A549 (cell line): ENCODE data around the gene SLC12A2. TPM values are rescaled to one million over a fixed set of nuclear protein-coding genes. Genes with fewer than 3 reads are reported as not detected.

Source experiments
- ATAC-seq, 2 experiments: fragments of 200-7000 bp in 1 of 2; fragments of >200 bp in 1 of 2; cut with Nextera tagmentation in 1 of 2; cut with Tn5 transposase in 1 of 2; 3 replicates each; pipeline versions ENCODE4 v1.8.0 to v1.9.1; 2018 to 2020; ENCODE audit warnings: mild to moderate bottlenecking in 1 of 2, moderate library complexity in 1 of 2
- CTCF ChIA-PET: fragments of 300-600 bp; sonication (Branson Sonifier 250); formaldehyde crosslinking; extraction: SDS; loops from one replicate; lab custom pipeline; 2021; ENCODE audit warnings: antibody characterized with exemption, inconsistent platforms; lab: Yijun Ruan, JAX
- POLR2A ChIA-PET: fragments of 350-600 bp; formaldehyde crosslinking; extraction: SDS; loops from one replicate; lab custom pipeline; 2021; ENCODE audit warnings: antibody characterized with exemption, inconsistent platforms; lab: Yijun Ruan, JAX
- DNase-seq, 2 experiments: peaks; one replicate each; pipeline versions ENCODE4 v3.0.0 to v3.0.0-alpha.2; 2011 to 2016; ENCODE audit warnings: low read depth in 1 of 2, low spot score in 1 of 2
- FAIRE-seq: peaks from 2 replicates; lab custom pipeline; 2011; peaks lifted over from hg19 to GRCh38; lab: Jason Lieb, UNC
- H3K27ac ChIP-seq, 2 experiments: fragments of >200 bp; sonication (Bioruptor Twin); formaldehyde crosslinking; 3 replicates each; pipeline ENCODE4 v1.5.1; 2016 to 2017
- H3K4me1 ChIP-seq: fragments of >200 bp; sonication (Bioruptor Twin); formaldehyde crosslinking; 3 replicates; pipeline ENCODE4 v1.6.1; 2016
- H3K4me2 ChIP-seq: fragments of >200 bp; sonication (Bioruptor Twin); formaldehyde crosslinking; 3 replicates; pipeline ENCODE4 v1.6.1; 2016
- H3K4me3 ChIP-seq: fragments of >200 bp; sonication (Bioruptor Twin); formaldehyde crosslinking; 3 replicates; pipeline ENCODE4 v1.5.1; 2016
- H3K9me3 ChIP-seq: fragments of >200 bp; sonication (Bioruptor Twin); formaldehyde crosslinking; 3 replicates; pipeline ENCODE4 v1.6.1; 2016
- CBX2 ChIP-seq: fragments of 200-600 bp; sonication (generic); IDR thresholded peaks from 2 replicates; pipeline ENCODE4 v1.6.1; 2016; ENCODE audit warnings: low read depth, mild to moderate bottlenecking, borderline replicate concordance
- CBX8 ChIP-seq: fragments of 200-600 bp; sonication (generic); IDR thresholded peaks from 2 replicates; pipeline ENCODE4 v1.6.1; 2016
- CEBPB ChIP-seq, 2 experiments: fragments of >200 bp in 1 of 2; sonication (Bioruptor Twin) in 1 of 2; formaldehyde crosslinking in 1 of 2; IDR thresholded peaks; 2 replicates each; pipeline ENCODE4 v1.6.1; 2012 to 2016
- CHD2 ChIP-seq: fragments of 150-350 bp; IDR thresholded peaks from 2 replicates; pipeline ENCODE4 v1.6.1; 2014; ENCODE audit warnings: low read length; ENCODE audit not compliant: partially characterized antibody
- CHD4 ChIP-seq: fragments of 200-600 bp; sonication (generic); IDR thresholded peaks from 2 replicates; pipeline ENCODE4 v1.6.1; 2016; ENCODE audit warnings: antibody characterized with exemption, mild to moderate bottlenecking, borderline replicate concordance
- CTCF ChIP-seq: fragments of >200 bp; sonication (Bioruptor Twin); formaldehyde crosslinking; IDR thresholded peaks from 3 replicates; pipeline ENCODE4 v1.5.1; 2016
- E2F6 ChIP-seq: IDR thresholded peaks from 2 replicates; pipeline ENCODE4 v1.6.1; 2012; ENCODE audit warnings: low read depth, borderline replicate concordance
- EHMT2 ChIP-seq: fragments of 200-600 bp; sonication (generic); IDR thresholded peaks from 2 replicates; pipeline ENCODE4 v1.6.1; 2016; ENCODE audit warnings: antibody characterized with exemption, low read depth, mild to moderate bottlenecking, moderate library complexity
- FOSB ChIP-seq: fragments of 250-450 bp; sonication (Bioruptor Pico); IDR thresholded peaks from 2 replicates; pipeline ENCODE4 v1.5.0; 2020; ENCODE audit warnings: mild to moderate bottlenecking, moderate library complexity
- FOXS1 ChIP-seq: fragments of 250-450 bp; sonication (Bioruptor Pico); IDR thresholded peaks from 2 replicates; pipeline ENCODE4 v1.5.0; 2020; ENCODE audit warnings: mild to moderate bottlenecking, moderate library complexity
- HMGXB4 ChIP-seq: fragments of 250-450 bp; sonication (Bioruptor Pico); IDR thresholded peaks from 2 replicates; pipeline ENCODE4 v1.5.0; 2021; ENCODE audit warnings: mild to moderate bottlenecking, moderate library complexity, borderline replicate concordance
- JUNB ChIP-seq: fragments of >200 bp; sonication (Bioruptor Twin); formaldehyde crosslinking; IDR thresholded peaks from 2 replicates; pipeline ENCODE4 v1.6.1; 2016
- NPAS2 ChIP-seq: fragments of 250-450 bp; sonication (Bioruptor Pico); IDR thresholded peaks from 2 replicates; pipeline ENCODE4 v1.8.0; 2022; ENCODE audit warnings: mild to moderate bottlenecking, moderate library complexity, borderline replicate concordance
- PHF8 ChIP-seq: fragments of 200-600 bp; sonication (generic); IDR thresholded peaks from 2 replicates; pipeline ENCODE4 v1.6.1; 2016; ENCODE audit warnings: low read depth, mild to moderate bottlenecking, antibody characterized with exemption, moderate library complexity, borderline replicate concordance
- POLR2A ChIP-seq: IDR thresholded peaks from 2 replicates; pipeline ENCODE4 v1.6.1; 2012; ENCODE audit warnings: mild to moderate bottlenecking, low read length
- RCOR1 ChIP-seq: fragments of 150-350 bp; IDR thresholded peaks from 2 replicates; pipeline ENCODE4 v1.6.1; 2014; ENCODE audit warnings: antibody characterized with exemption, low read length, low read depth
- RFX5 ChIP-seq: fragments of 450-650 bp; IDR thresholded peaks from 2 replicates; pipeline ENCODE4 v1.7.1; 2014; ENCODE audit warnings: antibody characterized with exemption, mild to moderate bottlenecking, moderate library complexity
- SMC3 ChIP-seq: fragments of >200 bp; sonication (Bioruptor Twin); formaldehyde crosslinking; IDR thresholded peaks from 3 replicates; pipeline ENCODE4 v1.6.1; 2018; ENCODE audit warnings: inconsistent platforms
- ZC3H11A ChIP-seq: fragments of 450-650 bp; IDR thresholded peaks from 2 replicates; pipeline ENCODE4 v1.6.1; 2014; ENCODE audit warnings: antibody characterized with exemption, mild to moderate bottlenecking
- WGBS: methylation state at CpG from one replicate; pipeline ENCODE4 v1.1.6; 2017; ENCODE audit errors: missing lambda C conversion rate; 5-methylcytosine and 5-hydroxymethylcytosine counted together
- polyA plus RNA-seq, 4 experiments: library from polyadenylated mRNA; depleted of rRNA in 3 of 4; stranded (reverse); fragments of >200 nt; fragmentation: RNase III in 1 of 4; extraction: RNeasy Plus Mini Kit Qiagen cat#74134 plus additional on column Dnase treatment in 1 of 4; gene quantifications; 2 replicates in 3 of 4; 3 replicates in 1 of 4; pipeline ENCODE4 v1.2.3, GENCODE V29; 2011 to 2017
- TF ChIP-seq, protein P1 (sequence below): fragments of 200-600 bp; sonication (generic); IDR thresholded peaks from 2 replicates; pipeline ENCODE4 v1.6.1; 2016; ENCODE audit warnings: antibody characterized with exemption, mild to moderate bottlenecking, moderate library complexity
- TF ChIP-seq, protein P2 (sequence below): fragments of 450-650 bp; IDR thresholded peaks from 2 replicates; pipeline ENCODE4 v1.6.1; 2014; ENCODE audit warnings: antibody characterized with exemption
- TF ChIP-seq, protein P3 (sequence below): fragments of 250-450 bp; sonication (Bioruptor Pico); IDR thresholded peaks from 2 replicates; pipeline ENCODE4 v1.5.0; 2020; ENCODE audit warnings: low read depth, mild to moderate bottlenecking, moderate library complexity

The SLC12A2 gene
- polyA plus RNA-seq, 2 of the 4 experiments (the other 2 are of a cell fraction): 17.1 to 99.9 TPM

DNA sequence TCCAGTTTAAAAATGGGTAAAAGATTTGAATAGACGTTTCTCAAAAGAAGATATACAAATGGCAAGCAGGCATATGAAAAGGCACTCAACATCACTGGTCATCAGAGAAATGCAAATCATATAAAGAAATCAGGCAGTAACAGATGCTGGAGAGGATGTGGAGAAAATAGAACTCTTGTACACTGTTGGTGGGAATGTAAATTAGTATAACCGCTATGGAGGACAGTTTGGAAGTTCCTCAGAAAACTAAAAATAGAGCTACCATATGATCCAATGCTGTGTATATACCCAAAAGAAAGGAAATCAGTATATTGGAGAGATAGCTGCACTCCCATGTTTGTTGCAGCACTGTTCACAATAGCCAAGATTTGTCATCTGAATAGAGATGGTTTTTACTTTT is 42.7 kb downstream of the SLC12A2 start:
- H3K4me3 ChIP-seq: no peak overlapping the region
- H3K9me3 ChIP-seq: no peaks in the 10 kb centered on the region
- POLR2A ChIA-PET: no interaction called here
- H3K27ac ChIP-seq: no peak overlapping the region
- 94% methylated on average over 2 of the region's 2 CpGs for WGBS
- TF ChIP-seq PHF8: no peak
- no peak for TF ChIP-seq FOXS1 (CRISPR knock-in tag)
- TF ChIP-seq FOSB (CRISPR knock-in tag): no peak
- TF ChIP-seq CHD4: no peak
- TF ChIP-seq E2F6: no peak
- TF ChIP-seq CHD2: no peak
- TF ChIP-seq JUNB: no peak
- no peak for TF ChIP-seq NPAS2 (CRISPR knock-in tag)
- TF ChIP-seq EHMT2: no peak
- no peak for TF ChIP-seq ZC3H11A
- TF ChIP-seq, protein P1, sequence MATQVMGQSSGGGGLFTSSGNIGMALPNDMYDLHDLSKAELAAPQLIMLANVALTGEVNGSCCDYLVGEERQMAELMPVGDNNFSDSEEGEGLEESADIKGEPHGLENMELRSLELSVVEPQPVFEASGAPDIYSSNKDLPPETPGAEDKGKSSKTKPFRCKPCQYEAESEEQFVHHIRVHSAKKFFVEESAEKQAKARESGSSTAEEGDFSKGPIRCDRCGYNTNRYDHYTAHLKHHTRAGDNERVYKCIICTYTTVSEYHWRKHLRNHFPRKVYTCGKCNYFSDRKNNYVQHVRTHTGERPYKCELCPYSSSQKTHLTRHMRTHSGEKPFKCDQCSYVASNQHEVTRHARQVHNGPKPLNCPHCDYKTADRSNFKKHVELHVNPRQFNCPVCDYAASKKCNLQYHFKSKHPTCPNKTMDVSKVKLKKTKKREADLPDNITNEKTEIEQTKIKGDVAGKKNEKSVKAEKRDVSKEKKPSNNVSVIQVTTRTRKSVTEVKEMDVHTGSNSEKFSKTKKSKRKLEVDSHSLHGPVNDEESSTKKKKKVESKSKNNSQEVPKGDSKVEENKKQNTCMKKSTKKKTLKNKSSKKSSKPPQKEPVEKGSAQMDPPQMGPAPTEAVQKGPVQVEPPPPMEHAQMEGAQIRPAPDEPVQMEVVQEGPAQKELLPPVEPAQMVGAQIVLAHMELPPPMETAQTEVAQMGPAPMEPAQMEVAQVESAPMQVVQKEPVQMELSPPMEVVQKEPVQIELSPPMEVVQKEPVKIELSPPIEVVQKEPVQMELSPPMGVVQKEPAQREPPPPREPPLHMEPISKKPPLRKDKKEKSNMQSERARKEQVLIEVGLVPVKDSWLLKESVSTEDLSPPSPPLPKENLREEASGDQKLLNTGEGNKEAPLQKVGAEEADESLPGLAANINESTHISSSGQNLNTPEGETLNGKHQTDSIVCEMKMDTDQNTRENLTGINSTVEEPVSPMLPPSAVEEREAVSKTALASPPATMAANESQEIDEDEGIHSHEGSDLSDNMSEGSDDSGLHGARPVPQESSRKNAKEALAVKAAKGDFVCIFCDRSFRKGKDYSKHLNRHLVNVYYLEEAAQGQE: no peak
- no peak for TF ChIP-seq CBX2
- TF ChIP-seq SMC3: no peak
- TF ChIP-seq, all 56 proteins: peak for 0
- CTCF ChIA-PET: no interaction called here
- ATAC-seq: no peak
- DNase-seq: no peak
- Histone ChIP-seq H3K4me2 (no peak overlapping the region), H3K4me1 (no peaks in the 10 kb centered on the region)
- no peak for FAIRE-seq

- TF ChIP-seq JUNB: no peak
- TF ChIP-seq, protein P2, sequence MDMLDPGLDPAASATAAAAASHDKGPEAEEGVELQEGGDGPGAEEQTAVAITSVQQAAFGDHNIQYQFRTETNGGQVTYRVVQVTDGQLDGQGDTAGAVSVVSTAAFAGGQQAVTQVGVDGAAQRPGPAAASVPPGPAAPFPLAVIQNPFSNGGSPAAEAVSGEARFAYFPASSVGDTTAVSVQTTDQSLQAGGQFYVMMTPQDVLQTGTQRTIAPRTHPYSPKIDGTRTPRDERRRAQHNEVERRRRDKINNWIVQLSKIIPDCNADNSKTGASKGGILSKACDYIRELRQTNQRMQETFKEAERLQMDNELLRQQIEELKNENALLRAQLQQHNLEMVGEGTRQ: no peak
- no peak for TF ChIP-seq CBX8
- TF ChIP-seq EHMT2: no peak
- TF ChIP-seq CTCF: no peak
- no peak for TF ChIP-seq RCOR1
- TF ChIP-seq CHD4: no peak
- TF ChIP-seq CEBPB (IDR thresholded peaks at IDR 0.05): no peak
- no peak for TF ChIP-seq POLR2A
- TF ChIP-seq, protein P3, sequence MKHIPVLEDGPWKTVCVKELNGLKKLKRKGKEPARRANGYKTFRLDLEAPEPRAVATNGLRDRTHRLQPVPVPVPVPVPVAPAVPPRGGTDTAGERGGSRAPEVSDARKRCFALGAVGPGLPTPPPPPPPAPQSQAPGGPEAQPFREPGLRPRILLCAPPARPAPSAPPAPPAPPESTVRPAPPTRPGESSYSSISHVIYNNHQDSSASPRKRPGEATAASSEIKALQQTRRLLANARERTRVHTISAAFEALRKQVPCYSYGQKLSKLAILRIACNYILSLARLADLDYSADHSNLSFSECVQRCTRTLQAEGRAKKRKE (CRISPR knock-in tag): no peak
- no peak for TF ChIP-seq RFX5
- TF ChIP-seq HMGXB4: no peak
- H3K4me2 ChIP-seq: no peak overlapping the region
- POLR2A ChIA-PET: no interaction called here
- DNase-seq: no peak
- WGBS: 61% methylated on average over 1 of the region's 1 CpG
- FAIRE-seq: no peak
- CTCF ChIA-PET: no interaction called here
- H3K27ac ChIP-seq: no peak overlapping the region
- H3K9me3 ChIP-seq: no peaks in the 10 kb centered on the region
- ATAC-seq: no peak
- no peak overlapping the region for H3K4me3 ChIP-seq
- no peaks in the 10 kb centered on the region for H3K4me1 ChIP-seq
Observed at GRCh38 chr5:128132499-128132898, 48.9 kb downstream of the SLC12A2 start.
